Astrocyte (in vitro differentiated cells and primary cell): ENCODE measurements around the gene ARID3C. TPM values are rescaled to one million over a fixed set of nuclear protein-coding genes. Genes with fewer than 3 reads are reported as not detected.

Experiments used
- DNase-seq: peaks from one replicate; pipeline ENCODE4 v3.0.0-alpha.2; 2010; ENCODE audit warnings: low read depth
- FAIRE-seq: peaks from 2 replicates; lab custom pipeline; 2011; peaks lifted over from hg19 to GRCh38; lab: Jason Lieb, UNC
- H2AFZ ChIP-seq: 2 replicates; pipeline ENCODE4 v1.6.0; 2012; ENCODE audit warnings: low read depth, low read length, inconsistent platforms
- H3K27ac ChIP-seq: 2 replicates; pipeline ENCODE4 v1.5.1; 2011; ENCODE audit warnings: low read depth, low read length, inconsistent platforms
- H3K27me3 ChIP-seq: 2 replicates; pipeline ENCODE4 v1.6.0; 2011; ENCODE audit warnings: low read length, inconsistent platforms; ENCODE audit not compliant: insufficient read depth
- H3K36me3 ChIP-seq: 2 replicates; pipeline ENCODE4 v1.5.1; 2011; ENCODE audit warnings: low read length, inconsistent platforms; ENCODE audit not compliant: insufficient read depth
- H3K4me1 ChIP-seq: 2 replicates; pipeline ENCODE4 v1.5.1; 2011; ENCODE audit warnings: low read length, inconsistent platforms; ENCODE audit not compliant: insufficient read depth
- H3K4me2 ChIP-seq: 2 replicates; pipeline ENCODE4 v1.6.0; 2012; ENCODE audit warnings: low read length, inconsistent platforms
- H3K4me3 ChIP-seq: 2 replicates; pipeline ENCODE4 v1.5.1; 2011; ENCODE audit warnings: low read depth, mild to moderate bottlenecking, low read length, inconsistent platforms; ENCODE audit not compliant: insufficient read depth
- H3K79me2 ChIP-seq: 2 replicates; pipeline ENCODE4 v1.6.0; 2012; ENCODE audit warnings: mild to moderate bottlenecking, low read length, inconsistent platforms; ENCODE audit not compliant: insufficient read depth
- H3K9ac ChIP-seq: 2 replicates; pipeline ENCODE4 v1.6.0; 2012; ENCODE audit warnings: mild to moderate bottlenecking, low read length, inconsistent platforms
- H3K9me3 ChIP-seq: 2 replicates; pipeline ENCODE4 v1.5.1; 2012; ENCODE audit warnings: low read depth, mild to moderate bottlenecking, low read length, inconsistent platforms; ENCODE audit not compliant: insufficient read depth
- H4K20me1 ChIP-seq: 2 replicates; pipeline ENCODE4 v1.6.0; 2012; ENCODE audit warnings: low read length, inconsistent platforms; ENCODE audit not compliant: insufficient read depth
- H3K27ac Mint-ChIP-seq: one replicate; pipeline ENCODE4 v1.8.0; 2021; ENCODE audit warnings: mild to moderate bottlenecking, mixed read lengths; ENCODE audit not compliant: unreplicated experiment
- H3K27me3 Mint-ChIP-seq: one replicate; pipeline ENCODE4 v1.8.0; 2021; ENCODE audit warnings: low read depth, mixed read lengths; ENCODE audit not compliant: unreplicated experiment
- H3K36me3 Mint-ChIP-seq: one replicate; pipeline ENCODE4 v1.8.0; 2021; ENCODE audit warnings: low read depth, mixed read lengths; ENCODE audit not compliant: unreplicated experiment
- H3K4me1 Mint-ChIP-seq: one replicate; pipeline ENCODE4 v1.8.0; 2021; ENCODE audit warnings: low read depth, mixed read lengths; ENCODE audit not compliant: unreplicated experiment
- H3K4me3 Mint-ChIP-seq: one replicate; pipeline ENCODE4 v1.8.0; 2021; ENCODE audit warnings: mild to moderate bottlenecking, moderate library complexity, mixed read lengths; ENCODE audit not compliant: unreplicated experiment
- H3K9me3 Mint-ChIP-seq: one replicate; pipeline ENCODE4 v1.8.0; 2021; ENCODE audit warnings: mild to moderate bottlenecking, mixed read lengths; ENCODE audit not compliant: unreplicated experiment
- CTCF ChIP-seq: IDR thresholded peaks from 2 replicates; pipeline ENCODE4 v1.5.1; 2011; ENCODE audit warnings: low read depth, mild to moderate bottlenecking, inconsistent platforms, low read length, moderate library complexity; ENCODE audit not compliant: insufficient read depth
- EZH2 ChIP-seq: IDR thresholded peaks from 2 replicates; pipeline ENCODE4 v1.6.1; 2012; ENCODE audit warnings: mild to moderate bottlenecking, low read length, inconsistent platforms; ENCODE audit not compliant: insufficient read depth
- total RNA-seq: library from RNA; stranded (reverse); gene quantifications from 2 replicates; pipeline ENCODE4 v1.2.1, GENCODE V29; 2021

Gene ARID3C
- total RNA-seq, 1 donor from 2014 or later: 0.16 TPM

- H3K27me3 Mint-ChIP-seq: peaks cover 69% of the 10 kb centered on the region
- no peak overlapping the region for H3K27ac Mint-ChIP-seq
- no peaks in the 10 kb centered on the region for H3K36me3 Mint-ChIP-seq
- Histone ChIP-seq H3K9ac (no peak overlapping the region), H3K27ac (no peak overlapping the region), H3K4me2 (peak overlapping the region; percentile 78), H4K20me1 (peaks cover 16% of the 10 kb centered on the region), H2AFZ (no peak overlapping the region), H3K4me3 (peak overlapping the region; percentile 10), H3K79me2 (no peaks in the 10 kb centered on the region), H3K27me3 (peaks cover 72% of the 10 kb centered on the region), H3K36me3 (no peaks in the 10 kb centered on the region), H3K9me3 (no peaks in the 10 kb centered on the region), H3K4me1 (no peaks in the 10 kb centered on the region)
- no peaks in the 10 kb centered on the region for H3K4me1 Mint-ChIP-seq
- FAIRE-seq (no peak), DNase-seq (no peak)
- no peak for TF ChIP-seq EZH2
- TF ChIP-seq CTCF: no peak
- peaks cover 5% of the 10 kb centered on the region for H3K9me3 Mint-ChIP-seq
- peak overlapping the region; percentile 70 for H3K4me3 Mint-ChIP-seq
Observed at GRCh38 chr9:34590381-34591247, 38.3 kb downstream of the ARID3C start.

GRCh38 chr9:34589636-34590380 is 39.1 kb downstream of the ARID3C start, which contains the start of gene CNTFR:
Gene CNTFR (minus strand): TSS chr9:34589724. CDS start chr9:34568981, 20,743 bp downstream.
- peak within 1 kb of the TSS; percentile 26 for H2AFZ ChIP-seq
- H3K36me3 Mint-ChIP-seq: no peaks in the 10 kb centered on the region

More at GRCh38 chr9:34589636-34590380, 39.1 kb downstream of the ARID3C start, which contains the start of gene CNTFR:
- H3K9me3 ChIP-seq: no peaks in the 10 kb centered on the region
- no peaks in the 10 kb centered on the region for H3K4me1 Mint-ChIP-seq
- H3K4me3 Mint-ChIP-seq: peak within 1 kb of the TSS; percentile 83
- no peak within 1 kb of the TSS for H3K27ac Mint-ChIP-seq
- H3K4me1 ChIP-seq: no peaks in the 10 kb centered on the region
- H3K36me3 ChIP-seq: no peaks in the 10 kb centered on the region
- H3K4me2 ChIP-seq: peak within 1 kb of the TSS; percentile 78
- H3K9me3 Mint-ChIP-seq: peaks cover 8% of the 10 kb centered on the region
- FAIRE-seq: no peak
- DNase-seq: no peak
- no peak within 1 kb of the TSS for H3K9ac ChIP-seq
- H3K27me3 Mint-ChIP-seq: peaks cover 72% of the 10 kb centered on the region
- H3K4me3 ChIP-seq: peak within 1 kb of the TSS; percentile 10
- H3K27ac ChIP-seq: no peak within 1 kb of the TSS
- peaks cover 16% of the 10 kb centered on the region for H4K20me1 ChIP-seq
- no peaks in the 10 kb centered on the region for H3K79me2 ChIP-seq
- TF ChIP-seq EZH2 (peak; percentile 78), CTCF (no peak)
- H3K27me3 ChIP-seq: peaks cover 79% of the 10 kb centered on the region
